ENCODE results near the gene APRT. TPM values are rescaled to one million over a fixed set of nuclear protein-coding genes. Genes with fewer than 3 reads are reported as not detected.

The APRT gene
- total and polyA plus RNA-seq, 9 of the 15 experiments (the other 6 are each of a cell fraction or from before 2014, with no cell fraction given), result 41.7 to 409 (median 146) TPM

- in situ Hi-C loops (cut with MboI) (loop anchor here (5.0 to 10.0 kb wide), 2 partner anchors 353 to 401 kb away; partner anchors contain the start of gene ZNF778), intact Hi-C loops (cut with micrococcal nuclease) (loop anchor here (5.0 to 10.0 kb wide), 3 partner anchors 163 to 693 kb away; partner anchors contain the start of genes CBFA2T3 and SPG7)
- ChIA-PET POLR2A (interaction anchor here (1.4 kb wide), 1 partner anchor 19 kb away, joined by 3 read pairs; no protein-coding TSS in a partner anchor), CTCF (ENCODE audit: low intra/inter-chr PET ratio) (no interaction called here)
- Histone ChIP-seq H3K9ac (ENCODE audit: insufficient read depth in 1 of 2, low read depth in 2 of 2, low read length in 2 of 2) (peak overlapping the region in 1 of 2 experiments; percentile 77; a peak in 1 of 4 replicates), H3K27me3 (ENCODE audit: control insufficient read depth in 2 of 2, insufficient read depth in 2 of 2, low read length in 2 of 2) (no peaks in the 10 kb centered on the region), H4K20me1 (replicated peaks; ENCODE audit: control insufficient read depth, insufficient read depth, low read length) (peaks cover 21% of the 10 kb centered on the region; the same call in 1 of the 2 replicates), H2AFZ (ENCODE audit: low read depth, low read length) (no peak overlapping the region), H3K4me1 (replicated peaks in 1 of 2; ENCODE audit: control insufficient read depth in 2 of 2, insufficient read depth in 2 of 2, low read length in 2 of 2) (peaks cover 14 to 81% of the 10 kb centered on the region in 2 experiments), H3K9me3 (replicated peaks; ENCODE audit: control insufficient read depth, insufficient read depth, low read depth, low read length) (no peaks in the 10 kb centered on the region), H3K36me3 (ENCODE audit: control insufficient read depth, insufficient read depth, low read length) (peaks cover 20% of the 10 kb centered on the region; the same call in 2 of the 3 replicates), H3K79me2 (ENCODE audit: control insufficient read depth, insufficient read depth, low read length) (peaks cover 27% of the 10 kb centered on the region), H3K27ac (ENCODE audit: extremely low read depth, low read depth, low read length) (no peak overlapping the region), H3K4me2 (ENCODE audit: insufficient read depth, low read length) (no peak overlapping the region), H3K9me1 (ENCODE audit: control insufficient read depth, insufficient read depth, low read length) (no peaks in the 10 kb centered on the region), H3K4me3 (no peak overlapping the region)
- WGBS (ENCODE audit: insufficient coverage, low coverage, missing lambda C conversion rate), result 86% methylated on average over 13 of the region's 13 CpGs
- no peak for FAIRE-seq
- no TSS peak for BruUV-seq (replicated peaks)
- TF ChIP-seq PTTG1 (tag; IDR thresholded peaks at IDR 0.05; ENCODE audit: low read depth), result no peak
- TF ChIP-seq RB1 (IDR thresholded peaks at IDR 0.05; ENCODE audit: low read depth), result no peak
- 0 out of 2 replicates have a peak, but pooled peaks have one; percentile 37 for TF ChIP-seq POLR2G (IDR thresholded peaks at IDR 0.05; ENCODE audit: low read depth, low read length)
- no peak for DNase-seq (ENCODE audit: extremely low read depth in 1 of 4, low spot score in 3 of 4)
- no peak for ATAC-seq
Measured at GRCh38 chr16:88814144-88814502, 2.4 kb upstream of the APRT start.
